ENCODE measurements around the gene ITGB8. TPM values are rescaled to one million over a fixed set of nuclear protein-coding genes. Genes with fewer than 3 reads are reported as not detected.

The ITGB8 gene
- total and polyA plus RNA-seq, 2 of the 4 experiments (the other 2 are of a cell fraction), result 2.6 to 10.2 TPM

- intact Hi-C loops (cut with micrococcal nuclease) (loop anchor here (5.0 kb wide), 1 partner anchor 135 kb away; no protein-coding TSS in a partner anchor), dilution Hi-C loops (cut with HindIII; ENCODE audit: low sequenced_read_pairs, unreplicated experiment) (no loop called here), in situ Hi-C loops (cut with MboI; ENCODE audit: low sequenced_read_pairs) (loop anchor here (25.0 kb wide), 1 partner anchor 545 kb away; the partner anchor contains the start of gene TMEM196)
- H4K20me1 ChIP-seq (ENCODE audit: insufficient read depth, low read length), result no peaks in the 10 kb centered on the region
- no peak overlapping the region for H3K4me3 ChIP-seq (ENCODE audit: insufficient read depth, low read depth, low read length)
- peaks cover 2% of the 10 kb centered on the region; the same call in 1 of the 2 replicates for H3K9me1 ChIP-seq (ENCODE audit: insufficient read depth, low read length)
- H3K9ac ChIP-seq (ENCODE audit: low read depth, low read length), result no peak overlapping the region
- peak; percentile 46 for DNase-seq
- H3K27ac ChIP-seq (ENCODE audit: insufficient read depth, low read length), result no peak overlapping the region
- ChIA-PET POLR2A (ENCODE audit: unreplicated experiment) (no interaction called here), CTCF (interaction anchor here (0.6 to 0.7 kb wide), 2 partner anchors 152 to 477 kb away, joined by 5 read pairs; no protein-coding TSS in a partner anchor)
- no peak overlapping the region; the same call in 2 of the 3 replicates for H2BK15ac ChIP-seq (ENCODE audit: low read depth, low read length)
- no CpG with 5 or more reads among the region's 2 CpGs for WGBS, 2 experiments (ENCODE audit: extremely low coverage in 2 of 2, insufficient read length in 1 of 2)
- H3K27me3 ChIP-seq (ENCODE audit: control insufficient read depth, insufficient read depth, low read length), result no peaks in the 10 kb centered on the region
- H2AFZ ChIP-seq (replicated peaks; ENCODE audit: low read length, poor library complexity), result no peak overlapping the region
- H3K4ac ChIP-seq (ENCODE audit: low read depth, low read length), result no peak overlapping the region
- no peaks in the 10 kb centered on the region for H3K79me1 ChIP-seq (ENCODE audit: low read depth in 1 of 2, low read length in 2 of 2)
- no peak overlapping the region for H2BK120ac ChIP-seq (ENCODE audit: low read depth, low read length)
- no peaks in the 10 kb centered on the region for H3K9me3 ChIP-seq (ENCODE audit: control insufficient read depth, insufficient read depth, low read length)
- no peak overlapping the region for H4K91ac ChIP-seq (ENCODE audit: insufficient read depth, low read depth, low read length)
- BruUV-seq (replicated peaks), result no TSS peak
- 0 out of 2 replicates have a peak overlapping the region, but pooled peaks have one; percentile 14 for H2BK20ac ChIP-seq (ENCODE audit: low read depth, low read length)
- no peaks in the 10 kb centered on the region for H3K36me3 ChIP-seq (ENCODE audit: control insufficient read depth, insufficient read depth, low read length)
- TF ChIP-seq RCOR1 (IDR thresholded peaks at IDR 0.05; ENCODE audit: insufficient replicate concordance, low read length) (no peak), CHD1 (IDR thresholded peaks at IDR 0.05; ENCODE audit: low read depth, low read length) (no peak)
- no peak overlapping the region for H4K8ac ChIP-seq (ENCODE audit: low read depth in 2 of 2, low read length in 2 of 2)
- H4K5ac ChIP-seq (ENCODE audit: low read depth, low read length), result no peak overlapping the region
- H2BK5ac ChIP-seq (ENCODE audit: low read depth, low read length, poor library complexity, severe bottlenecking), result no peak overlapping the region
- H3K56ac ChIP-seq (ENCODE audit: extremely low read depth, insufficient read depth, low read length), result no peak overlapping the region
- no peak overlapping the region for H3K14ac ChIP-seq (replicated peaks; ENCODE audit: low read depth, low read length)
- no peak overlapping the region for H2AK9ac ChIP-seq (replicated peaks; ENCODE audit: low read depth, low read length, poor library complexity)
- no peak overlapping the region for H3K18ac ChIP-seq (ENCODE audit: low read depth, low read length)
- H3K4me1 ChIP-seq (ENCODE audit: control insufficient read depth, insufficient read depth, low read length), result peaks cover 3% of the 10 kb centered on the region
- no peak overlapping the region for H3K23ac ChIP-seq (ENCODE audit: low read depth, low read length)
- no peak overlapping the region for H2AK5ac ChIP-seq (ENCODE audit: low read depth, low read length)
- no peak for ATAC-seq (ENCODE audit: low read depth)
- H3K4me2 ChIP-seq (ENCODE audit: low read depth, low read length), result no peak overlapping the region
Measured at GRCh38 chr7:20307119-20307518, 23.6 kb upstream of the ITGB8 start.

Data from IMR-90 (cell line).